Dermis blood vessel endothelial cell (primary cell): Measurements from ENCODE around the gene HLA-DPA1. TPM values are rescaled to one million over a fixed set of nuclear protein-coding genes. Genes with fewer than 3 reads are reported as not detected.
A peak's percentile ranks its signal among the peaks of the same experiment; 100 is the strongest.

Experiments
- DNase-seq: peaks from one replicate; pipeline ENCODE4 v3.0.0; 2010
- total RNA-seq: library from RNA; depleted of rRNA; stranded (reverse); fragments of >200 nt; gene quantifications from 2 replicates; pipeline ENCODE4 v1.2.3, GENCODE V29; 2014

HLA-DPA1 gene
- total RNA-seq, 1 donor from 2014 or later, result 0.34 TPM

GRCh38 chr6:33061987-33062386 is 11.5 kb downstream of the HLA-DPA1 start:
- peak; percentile 25 for DNase-seq

GRCh38 chr6:33057222-33058150 is 16.0 kb downstream of the HLA-DPA1 start:
- DNase-seq, result no peak

- DNase-seq, result peak; percentile 7
Measured at GRCh38 chr6:33053230-33053629, 20.2 kb downstream of the HLA-DPA1 start.

- DNase-seq, result no peak
Measured at GRCh38 chr6:33052627-33053026, 20.8 kb downstream of the HLA-DPA1 start.

GRCh38 chr6:33050014-33050810 is 23.2 kb downstream of the HLA-DPA1 start:
- DNase-seq, result no peak

GRCh38 chr6:33049323-33050013 is 24.0 kb downstream of the HLA-DPA1 start:
- DNase-seq, result peak; percentile 2

- DNase-seq, result no peak
Measured at GRCh38 chr6:33040157-33040556, 33.3 kb downstream of the HLA-DPA1 start.

GRCh38 chr6:33036535-33036934 is 36.9 kb downstream of the HLA-DPA1 start:
- no peak for DNase-seq

- no peak for DNase-seq
Measured at GRCh38 chr6:33034554-33034953, 38.9 kb downstream of the HLA-DPA1 start.

GRCh38 chr6:33030245-33030644 is 43.2 kb downstream of the HLA-DPA1 start:
- DNase-seq, result no peak

- no peak for DNase-seq
Measured at GRCh38 chr6:33029328-33030184, 43.9 kb downstream of the HLA-DPA1 start.

GRCh38 chr6:33028220-33028849 is 45.1 kb downstream of the HLA-DPA1 start:
- DNase-seq, result no peak

GRCh38 chr6:33024521-33024920 is 48.9 kb downstream of the HLA-DPA1 start:
- DNase-seq, result no peak

GRCh38 chr6:33023536-33023935 is 49.9 kb downstream of the HLA-DPA1 start:
- DNase-seq, result no peak

- no peak for DNase-seq
Measured at GRCh38 chr6:33021917-33022316, 51.5 kb downstream of the HLA-DPA1 start.

GRCh38 chr6:33019372-33019771 is 54.1 kb downstream of the HLA-DPA1 start:
- DNase-seq, result no peak

GRCh38 chr6:33018904-33019303 is 54.5 kb downstream of the HLA-DPA1 start:
- peak; percentile 68 for DNase-seq

GRCh38 chr6:33018418-33018817 is 55.0 kb downstream of the HLA-DPA1 start:
- DNase-seq, result no peak

- DNase-seq, result no peak
Measured at GRCh38 chr6:33017694-33018353, 55.6 kb downstream of the HLA-DPA1 start.

- DNase-seq, result no peak
Measured at GRCh38 chr6:33017018-33017417, 56.4 kb downstream of the HLA-DPA1 start.

GRCh38 chr6:33015798-33016197 is 57.7 kb downstream of the HLA-DPA1 start:
- no peak for DNase-seq
